Lower lobe of right lung (tissue), 2 donors: Measurements from ENCODE around the gene RPS2. TPM values are rescaled to one million over a fixed set of nuclear protein-coding genes. Genes with fewer than 3 reads are reported as not detected.

Source experiments
- ATAC-seq, 2 donors: fragments of 200-7000 bp; cut with Tn5 transposase; one replicate each; pipeline ENCODE4 v1.9.1; 2020 to 2022; ENCODE audit warnings: mild to moderate bottlenecking in 2 of 2, moderate library complexity in 2 of 2
- DNase-seq: peaks from one replicate; pipeline ENCODE4 v3.0.0-alpha.2; 2020
- H3K27ac ChIP-seq: fragments of 200-600 bp; one replicate; pipeline ENCODE4 v1.8.0; 2022
- H3K27me3 ChIP-seq: fragments of 200-600 bp; one replicate; pipeline ENCODE4 v1.8.0; 2022; ENCODE audit warnings: low read depth
- H3K36me3 ChIP-seq: fragments of 200-600 bp; one replicate; pipeline ENCODE4 v1.8.0; 2022; ENCODE audit warnings: mild to moderate bottlenecking
- H3K4me1 ChIP-seq: fragments of 200-600 bp; one replicate; pipeline ENCODE4 v1.8.0; 2022
- H3K4me3 ChIP-seq: fragments of 200-600 bp; one replicate; pipeline ENCODE4 v1.8.0; 2022; ENCODE audit warnings: mild to moderate bottlenecking
- H3K9me3 ChIP-seq: fragments of 200-600 bp; one replicate; pipeline ENCODE4 v1.8.0; 2022
- CTCF ChIP-seq: fragments of 200-600 bp; IDR thresholded peaks from one replicate; pipeline ENCODE4 v1.8.0; 2022; ENCODE audit warnings: antibody characterized with exemption, mild to moderate bottlenecking
- intact Hi-C: fragments of 100-400 bp; cut with DNase I; formaldehyde crosslinking; loops from one replicate; pipeline ENCODE4 v1.11.0; 2022
- total RNA-seq: library from RNA; stranded (reverse); fragmentation: NEBNext Ultra II Directional; extraction: Animal tissue kit (Norgen Biotek cat#: 25700); gene quantifications from one replicate; pipeline ENCODE4 v1.2.1, GENCODE V29; 2021
- donor health status: DM: no; HTN: yes; CAD: no; lungs with severe emphysema.

Gene RPS2
- total RNA-seq, 1 donor from 2014 or later = 1,721 TPM

- Histone ChIP-seq H3K4me1 (peaks cover 6% of the 10 kb centered on the region), H3K27me3 (peaks cover 65% of the 10 kb centered on the region), H3K36me3 (no peaks in the 10 kb centered on the region), H3K9me3 (no peaks in the 10 kb centered on the region), H3K4me3 (no peak overlapping the region), H3K27ac (no peak overlapping the region)
- no peak for TF ChIP-seq CTCF
- DNase-seq (no peak), ATAC-seq (no peak)
- intact Hi-C loops = no loop called here
Measured at GRCh38 chr16:1915732-1916639, 48.6 kb downstream of the RPS2 start.

- no peak for TF ChIP-seq CTCF
- H3K27ac ChIP-seq = no peak overlapping the region
- no peaks in the 10 kb centered on the region for H3K9me3 ChIP-seq
- H3K27me3 ChIP-seq = peaks cover 57% of the 10 kb centered on the region
- peaks cover 6% of the 10 kb centered on the region for H3K4me1 ChIP-seq
- no peak overlapping the region for H3K4me3 ChIP-seq
- no peaks in the 10 kb centered on the region for H3K36me3 ChIP-seq
- DNase-seq (no peak), ATAC-seq (no peak)
- intact Hi-C loops = no loop called here
Measured at GRCh38 chr16:1914988-1915387, 49.6 kb downstream of the RPS2 start.

GRCh38 chr16:1914084-1914608 lies 50.5 kb downstream of the RPS2 start:
- no peak for TF ChIP-seq CTCF
- H3K4me1 ChIP-seq = peaks cover 6% of the 10 kb centered on the region
- H3K27ac ChIP-seq = no peak overlapping the region
- intact Hi-C loops = no loop called here
- ATAC-seq (no peak), DNase-seq (no peak)
- peaks cover 50% of the 10 kb centered on the region for H3K27me3 ChIP-seq
- H3K9me3 ChIP-seq = no peaks in the 10 kb centered on the region
- H3K4me3 ChIP-seq = no peak overlapping the region
- H3K36me3 ChIP-seq = no peaks in the 10 kb centered on the region

GRCh38 chr16:1913327-1914083 lies 51.1 kb downstream of the RPS2 start:
- Histone ChIP-seq H3K4me3 (no peak overlapping the region), H3K9me3 (no peaks in the 10 kb centered on the region), H3K27ac (no peak overlapping the region), H3K4me1 (peaks cover 2% of the 10 kb centered on the region), H3K27me3 (peaks cover 46% of the 10 kb centered on the region), H3K36me3 (no peaks in the 10 kb centered on the region)
- intact Hi-C loops = no loop called here
- peak; percentile 79 for DNase-seq
- TF ChIP-seq CTCF = no peak
- ATAC-seq = peak; percentile 66 to 85

GRCh38 chr16:1912215-1912543 lies 52.4 kb downstream of the RPS2 start:
- H3K36me3 ChIP-seq = no peaks in the 10 kb centered on the region
- H3K4me3 ChIP-seq = no peak overlapping the region
- no peak for DNase-seq
- intact Hi-C loops = no loop called here
- no peaks in the 10 kb centered on the region for H3K4me1 ChIP-seq
- no peaks in the 10 kb centered on the region for H3K9me3 ChIP-seq
- H3K27me3 ChIP-seq = peaks cover 48% of the 10 kb centered on the region
- no peak for TF ChIP-seq CTCF
- no peak for ATAC-seq
- no peak overlapping the region for H3K27ac ChIP-seq

Other genes starting within 250 kb of the RPS2 start
- 56.5 TPM for gene NME3, start 193.3 kb downstream of the RPS2 start, total RNA-seq
- 15.5 TPM for gene EME2, start 192.0 kb downstream of the RPS2 start, total RNA-seq
- 58.0 TPM for gene MRPS34, start 191.7 kb downstream of the RPS2 start, total RNA-seq
- gene SPSB3, start 182.3 kb downstream of the RPS2 start, total RNA-seq = 44.2 TPM
- gene NUBP2, start 181.9 kb downstream of the RPS2 start, total RNA-seq = 36.0 TPM
- 0.97 TPM for gene IGFALS, start 171.1 kb downstream of the RPS2 start, total RNA-seq
- 69.1 TPM for gene HAGH, start 138.0 kb downstream of the RPS2 start, total RNA-seq
- gene FAHD1, start 137.6 kb downstream of the RPS2 start, total RNA-seq = 16.1 TPM
- not detected for gene MEIOB, start 92.7 kb downstream of the RPS2 start, total RNA-seq
- gene HS3ST6, start 46.4 kb downstream of the RPS2 start, total RNA-seq = 1.3 TPM
- 35.1 TPM for gene MSRB1, start 21.6 kb downstream of the RPS2 start, total RNA-seq
- gene RPL3L, start 10.1 kb downstream of the RPS2 start, total RNA-seq = not detected
- gene NDUFB10, start 5.3 kb downstream of the RPS2 start, total RNA-seq = 85.8 TPM
- gene RNF151, start 2.0 kb upstream of the RPS2 start, total RNA-seq = not detected
- 25.6 TPM for gene TBL3, start 7.2 kb upstream of the RPS2 start, total RNA-seq
- gene NOXO1, start 16.6 kb upstream of the RPS2 start, total RNA-seq = 1.7 TPM
- gene GFER, start 19.4 kb upstream of the RPS2 start, total RNA-seq = 24.7 TPM
- 0.24 TPM for gene SYNGR3, start 25.1 kb upstream of the RPS2 start, total RNA-seq
- gene ZNF598, start 45.0 kb upstream of the RPS2 start, total RNA-seq = 27.2 TPM
- gene NPW, start 55.0 kb upstream of the RPS2 start, total RNA-seq = not detected
- gene NHERF2, start 62.1 kb upstream of the RPS2 start, total RNA-seq = 343 TPM
- gene NTHL1, start 83.0 kb upstream of the RPS2 start, total RNA-seq = 24.3 TPM
- 123 TPM for gene TSC2, start 83.2 kb upstream of the RPS2 start, total RNA-seq
- gene PKD1, start 171.1 kb upstream of the RPS2 start, total RNA-seq = 81.6 TPM
- 0.80 TPM for gene RAB26, start 183.8 kb upstream of the RPS2 start, total RNA-seq
- 61.9 TPM for gene TRAF7, start 191.0 kb upstream of the RPS2 start, total RNA-seq
- 0.09 TPM for gene CASKIN1, start 231.8 kb upstream of the RPS2 start, total RNA-seq
- gene MLST8, start 240.6 kb upstream of the RPS2 start, total RNA-seq = 26.6 TPM
- gene BRICD5, start 246.0 kb upstream of the RPS2 start, total RNA-seq = 7.8 TPM